Body of pancreas (tissue), 4 donors: ENCODE results near the gene OR11L1.

Source experiments
- CTCF ChIP-seq, 7 experiments: fragments of 450-650 bp in 4 of 7; fragments of 200-600 bp in 3 of 7; sonication (generic) in 3 of 7; IDR thresholded peaks; one replicate each; pipeline ENCODE4 v1.5.1; 2016 to 2019; ENCODE audit warnings: antibody characterized with exemption in 7 of 7
- POLR2A ChIP-seq, 3 donors: fragments of 450-650 bp; IDR thresholded peaks; one replicate each; pipeline ENCODE4 v1.6.1; 2016; ENCODE audit warnings: antibody characterized with exemption in 3 of 3, mild to moderate bottlenecking in 2 of 3

- TF ChIP-seq POLR2A (IDR thresholded peaks at IDR 0.05) (no peak), CTCF (IDR thresholded peaks at IDR 0.05) (no peak)
These were observed 17.7 kb downstream of the OR11L1 start, which contains the start of gene OR14A16 for GRCh38 chr1:247824023-247824422.
